Measurements from ENCODE around the gene FAM167B. TPM values are rescaled to one million over a fixed set of nuclear protein-coding genes. Genes with fewer than 3 reads are reported as not detected.
A peak's percentile ranks its signal among the peaks of the same experiment; 100 is the strongest.

FAM167B gene
- total RNA-seq, 1 donor from 2014 or later, result 1.5 TPM

DNA sequence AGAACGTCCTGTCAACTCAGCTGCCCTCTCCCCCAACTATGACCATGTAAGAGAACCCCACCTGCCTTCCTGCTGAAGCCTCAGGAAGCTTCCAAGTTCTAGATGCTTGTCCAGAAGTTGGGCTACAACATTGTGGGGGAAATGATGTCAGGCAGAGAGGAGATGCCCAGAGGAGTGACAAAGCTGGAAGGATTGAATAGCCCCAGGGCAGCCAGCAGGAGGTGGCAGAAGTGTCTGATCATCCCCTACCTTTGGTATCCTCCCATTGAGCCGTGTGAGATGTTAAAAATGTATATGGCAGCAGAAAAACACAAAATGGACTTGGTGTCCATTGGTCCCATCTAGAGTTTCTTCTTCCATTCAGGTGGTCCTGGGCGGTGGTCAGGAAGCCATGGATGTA is 18.3 kb upstream of the FAM167B start:
- DNase-seq (ENCODE audit: low read depth, low spot score), result no peak
- Mint-ChIP-seq H3K36me3 (ENCODE audit: low read depth) (peaks cover 21% of the 10 kb centered on the region), H3K27ac (ENCODE audit: unreplicated experiment) (no peak overlapping the region), H3K9me3 (no peaks in the 10 kb centered on the region), H3K4me3 (no peak overlapping the region), H3K4me1 (peaks cover 5% of the 10 kb centered on the region), H3K27me3 (ENCODE audit: low read depth) (no peaks in the 10 kb centered on the region)
- TF ChIP-seq CTCF (conservative IDR thresholded peaks at IDR 0.05), result no peak

DNA sequence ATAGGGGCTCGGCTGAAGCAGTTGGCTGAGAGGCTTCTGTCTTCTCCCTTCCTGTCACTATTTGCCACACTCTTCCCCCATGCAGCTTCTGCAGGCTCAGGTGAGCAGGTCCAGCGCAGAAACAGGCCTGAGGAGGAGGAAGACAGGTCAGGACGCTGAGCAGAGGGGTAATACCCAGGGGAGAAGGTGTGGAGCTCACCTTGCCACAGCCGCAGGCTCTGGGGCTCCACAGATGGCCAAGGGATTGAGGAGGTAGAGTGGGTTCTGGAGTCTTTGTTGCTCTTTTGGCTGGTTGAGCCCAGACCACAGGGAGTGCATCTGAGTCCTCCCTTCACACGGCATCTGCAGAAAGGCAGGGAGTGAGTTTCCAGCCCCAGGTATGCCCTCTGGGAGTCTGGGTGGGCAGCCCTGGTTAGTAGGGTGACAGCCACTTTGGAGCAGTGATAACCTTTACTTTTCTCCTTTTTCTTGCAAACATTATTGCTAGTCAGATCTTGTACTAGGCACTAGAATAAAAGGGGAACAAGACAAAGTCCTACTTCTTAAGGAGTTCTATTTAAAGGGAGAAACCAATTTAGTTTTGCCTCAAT is 15.1 kb upstream of the FAM167B start:
- Mint-ChIP-seq H3K9me3 (no peaks in the 10 kb centered on the region), H3K27ac (ENCODE audit: unreplicated experiment) (no peak overlapping the region), H3K27me3 (ENCODE audit: low read depth) (no peaks in the 10 kb centered on the region), H3K4me3 (no peak overlapping the region), H3K36me3 (ENCODE audit: low read depth) (peaks cover 15% of the 10 kb centered on the region), H3K4me1 (no peaks in the 10 kb centered on the region)
- DNase-seq (ENCODE audit: low read depth, low spot score), result no peak
- TF ChIP-seq CTCF (conservative IDR thresholded peaks at IDR 0.05), result no peak

DNA sequence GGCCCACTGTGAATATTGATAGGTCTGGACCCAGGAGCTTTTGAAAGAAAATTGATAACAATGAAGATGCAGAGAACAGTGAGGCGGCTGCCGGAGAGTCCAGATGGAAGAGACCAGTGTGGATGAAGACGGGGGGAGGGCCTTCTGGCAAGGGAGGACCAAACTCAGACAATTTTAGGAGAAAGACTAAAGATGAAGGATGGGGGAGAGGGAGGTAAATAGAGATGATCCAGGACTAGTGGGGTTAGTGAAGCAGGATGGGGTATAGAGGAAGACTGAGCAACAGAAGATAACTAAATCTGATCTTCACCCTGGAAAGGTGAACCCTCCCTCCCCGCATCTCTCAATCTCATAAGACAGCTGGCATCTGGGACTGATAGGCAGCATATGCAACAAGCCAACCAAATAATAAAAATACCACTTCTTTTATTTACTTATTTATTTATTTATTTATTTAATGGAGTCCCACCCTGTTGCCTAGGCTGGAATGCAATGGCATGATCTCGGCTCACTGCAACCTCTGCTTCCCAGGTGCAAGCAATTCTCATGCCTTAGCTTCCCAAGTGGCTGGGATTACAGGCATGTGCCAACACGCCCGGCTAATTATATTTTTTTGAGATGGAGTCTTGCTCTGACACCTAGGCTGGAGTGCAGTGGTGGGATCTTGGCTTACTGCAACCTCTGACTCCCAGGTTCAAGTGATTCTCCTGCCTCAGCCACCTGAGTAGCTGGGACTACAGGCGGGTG is 14.3 kb upstream of the FAM167B start:
- no peaks in the 10 kb centered on the region for H3K4me1 Mint-ChIP-seq
- H3K36me3 Mint-ChIP-seq (ENCODE audit: low read depth), result peaks cover 11% of the 10 kb centered on the region

DNA sequence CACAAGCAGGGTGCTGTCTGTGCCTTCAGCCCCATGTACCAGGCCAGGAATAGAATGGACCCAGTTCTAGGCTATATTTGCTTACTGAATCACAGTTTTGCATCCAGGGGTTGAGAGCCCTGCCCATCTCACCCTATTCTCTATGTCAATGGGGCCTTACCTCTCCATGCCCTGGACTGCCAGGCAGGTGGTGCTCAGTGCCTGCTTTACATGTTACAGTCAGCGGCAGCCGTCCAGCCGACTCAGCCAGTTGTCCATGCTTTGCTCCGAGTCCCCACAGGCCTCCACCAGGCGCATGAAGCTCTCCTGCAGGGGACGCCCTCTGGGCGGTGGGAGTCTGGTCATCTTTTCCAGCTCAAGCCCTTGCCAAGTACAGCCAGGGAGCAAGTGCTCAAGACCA is 12.2 kb upstream of the FAM167B start:
- TF ChIP-seq CTCF (conservative IDR thresholded peaks at IDR 0.05), result no peak
- H3K4me3 Mint-ChIP-seq, result no peak overlapping the region
- H3K36me3 Mint-ChIP-seq (ENCODE audit: low read depth), result no peaks in the 10 kb centered on the region
- peaks cover 9% of the 10 kb centered on the region for H3K4me1 Mint-ChIP-seq
- DNase-seq (ENCODE audit: low read depth, low spot score), result no peak
- no peaks in the 10 kb centered on the region for H3K9me3 Mint-ChIP-seq
- H3K27ac Mint-ChIP-seq (ENCODE audit: unreplicated experiment), result no peak overlapping the region
- H3K27me3 Mint-ChIP-seq (ENCODE audit: low read depth), result no peaks in the 10 kb centered on the region

More for the DNA sequence above, 14.3 kb upstream of the FAM167B start:
- Mint-ChIP-seq H3K9me3 (no peaks in the 10 kb centered on the region), H3K27ac (ENCODE audit: unreplicated experiment) (no peak overlapping the region), H3K4me3 (no peak overlapping the region), H3K27me3 (ENCODE audit: low read depth) (no peaks in the 10 kb centered on the region)
- no peak for DNase-seq (ENCODE audit: low read depth, low spot score)
- TF ChIP-seq CTCF (conservative IDR thresholded peaks at IDR 0.05), result no peak

GRCh38 chr1:32239337-32239736 is 7.7 kb upstream of the FAM167B start:
- no peaks in the 10 kb centered on the region for H3K36me3 Mint-ChIP-seq (ENCODE audit: low read depth)
- no peaks in the 10 kb centered on the region for H3K27me3 Mint-ChIP-seq (ENCODE audit: low read depth)

More at GRCh38 chr1:32239337-32239736, 7.7 kb upstream of the FAM167B start:
- no peak for DNase-seq (ENCODE audit: low read depth, low spot score)
- TF ChIP-seq CTCF (conservative IDR thresholded peaks at IDR 0.05), result no peak
- peaks cover 32% of the 10 kb centered on the region for H3K4me1 Mint-ChIP-seq
- H3K9me3 Mint-ChIP-seq, result no peaks in the 10 kb centered on the region
- H3K4me3 Mint-ChIP-seq, result peak overlapping the region; percentile 89
- no peak overlapping the region for H3K27ac Mint-ChIP-seq (ENCODE audit: unreplicated experiment)
